ENCODE results near the gene PSMC3. TPM values are rescaled to one million over a fixed set of nuclear protein-coding genes. Genes with fewer than 3 reads are reported as not detected.

PSMC3 gene
- total and polyA plus RNA-seq, 9 of the 15 experiments (the other 6 are each of a cell fraction or from before 2014, with no cell fraction given): 44.3 to 324 (median 240) TPM

GRCh38 chr11:47470671-47471070, 44.4 kb upstream of the PSMC3 start:
- Histone ChIP-seq H4K20me1 (replicated peaks; ENCODE audit: control insufficient read depth, insufficient read depth, low read length) (peaks cover 18% of the 10 kb centered on the region; the same call in 1 of the 2 replicates), H2AFZ (ENCODE audit: low read depth, low read length) (no peak overlapping the region), H3K9me1 (ENCODE audit: control insufficient read depth, insufficient read depth, low read length) (no peaks in the 10 kb centered on the region), H3K9me3 (replicated peaks; ENCODE audit: control insufficient read depth, insufficient read depth, low read depth, low read length) (no peaks in the 10 kb centered on the region), H3K4me2 (ENCODE audit: insufficient read depth, low read length) (no peak overlapping the region), H3K4me3 (no peak overlapping the region), H3K27me3 (ENCODE audit: control insufficient read depth in 2 of 2, insufficient read depth in 2 of 2, low read length in 2 of 2) (no peaks in the 10 kb centered on the region), H3K9ac (ENCODE audit: insufficient read depth in 1 of 2, low read depth in 2 of 2, low read length in 2 of 2) (no peak overlapping the region), H3K36me3 (ENCODE audit: control insufficient read depth, insufficient read depth, low read length) (peaks cover 93% of the 10 kb centered on the region), H3K27ac (ENCODE audit: extremely low read depth, low read depth, low read length) (no peak overlapping the region), H3K4me1 (replicated peaks in 1 of 2; ENCODE audit: control insufficient read depth in 2 of 2, insufficient read depth in 2 of 2, low read length in 2 of 2) (no peaks in the 10 kb centered on the region), H3K79me2 (ENCODE audit: control insufficient read depth, insufficient read depth, low read length) (peaks cover 4% of the 10 kb centered on the region; the same call in 1 of the 3 replicates)
- DNase-seq (ENCODE audit: extremely low read depth in 1 of 4, low spot score in 3 of 4): no peak
- ATAC-seq: no peak
- CTCF ChIA-PET (ENCODE audit: low intra/inter-chr PET ratio): no interaction called here
- intact Hi-C loops (cut with micrococcal nuclease): no loop called here
- POLR2A ChIA-PET: interaction anchor here (0.6 to 1.3 kb wide), 2 partner anchors 8 to 83 kb away, joined by 3 read pairs; no protein-coding TSS in a partner anchor
- BruUV-seq (replicated peaks): no TSS peak
- no peak for TF ChIP-seq NCOA1 (IDR thresholded peaks at IDR 0.05; ENCODE audit: low read depth)
- TF ChIP-seq ZSCAN29 (IDR thresholded peaks at IDR 0.05): no peak
- TF ChIP-seq PBX2 (CRISPR knock-in tag; IDR thresholded peaks at IDR 0.05; ENCODE audit: low read depth): no peak
- no peak for TF ChIP-seq PBX2 (tag; conservative IDR thresholded peaks at IDR 0.05; ENCODE audit: low read depth)
- no peak for TF ChIP-seq TGIF2 (CRISPR knock-in tag; IDR thresholded peaks at IDR 0.05)
- 64% methylated on average over 4 of the region's 4 CpGs for WGBS (ENCODE audit: insufficient coverage, low coverage, missing lambda C conversion rate)
- FAIRE-seq: no peak
- in situ Hi-C loops (cut with MboI): no loop called here
